GM21447 (cell line): Measurements from ENCODE around the gene NACC1.

Source experiments
- ATAC-seq: cut with Tn5 transposase; IDR thresholded peaks from one replicate; pipeline ENCODE4 v1.9.1; 2021; ENCODE audit not compliant: unreplicated experiment

NACC1 gene

DNA sequence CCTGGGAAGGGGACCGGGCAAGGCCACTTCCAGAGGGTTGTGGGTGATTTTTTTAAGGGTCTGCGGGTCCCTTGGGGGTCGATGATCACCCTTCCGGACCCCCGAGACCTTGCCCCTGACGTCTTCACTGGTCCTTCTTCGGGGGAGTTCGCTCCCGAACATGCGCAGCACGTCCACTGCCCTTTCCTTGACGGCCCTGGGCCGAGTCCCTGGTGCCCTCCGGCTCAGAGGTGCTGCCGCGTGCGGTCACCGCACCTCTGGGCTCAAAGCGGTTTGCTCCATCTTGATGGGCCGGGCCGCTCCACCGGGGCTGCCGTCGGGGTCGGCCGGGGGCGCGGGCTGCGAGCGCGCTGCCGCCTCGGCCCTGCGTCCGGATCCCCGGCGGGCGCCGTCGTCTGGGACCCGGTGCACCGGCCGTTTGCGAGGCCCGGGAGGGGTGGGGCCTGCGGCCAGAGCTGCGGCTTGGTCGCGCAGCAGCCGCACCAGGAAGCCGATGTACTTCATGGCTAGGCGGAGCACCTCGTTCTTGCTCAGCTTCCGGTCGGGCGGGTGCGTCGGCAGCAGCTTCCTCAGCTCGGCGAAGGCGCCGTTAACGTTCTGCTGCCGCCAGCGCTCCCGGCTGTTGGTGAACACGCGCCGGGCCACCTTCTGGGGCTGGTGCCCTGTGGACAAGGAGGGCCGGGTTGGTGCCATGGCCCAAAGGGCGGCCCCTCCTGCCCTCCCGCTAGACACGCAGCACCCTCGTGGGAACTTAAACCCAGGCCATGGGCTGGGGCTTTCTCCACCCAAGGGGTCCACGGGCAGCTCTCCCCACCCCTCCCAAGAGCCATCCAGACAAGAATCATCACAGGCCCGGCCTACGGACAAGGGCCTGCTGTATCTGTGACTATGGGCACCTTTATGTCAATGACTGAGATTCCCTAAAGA, 18.7 kb upstream of the NACC1 start:
- no peak for ATAC-seq

DNA sequence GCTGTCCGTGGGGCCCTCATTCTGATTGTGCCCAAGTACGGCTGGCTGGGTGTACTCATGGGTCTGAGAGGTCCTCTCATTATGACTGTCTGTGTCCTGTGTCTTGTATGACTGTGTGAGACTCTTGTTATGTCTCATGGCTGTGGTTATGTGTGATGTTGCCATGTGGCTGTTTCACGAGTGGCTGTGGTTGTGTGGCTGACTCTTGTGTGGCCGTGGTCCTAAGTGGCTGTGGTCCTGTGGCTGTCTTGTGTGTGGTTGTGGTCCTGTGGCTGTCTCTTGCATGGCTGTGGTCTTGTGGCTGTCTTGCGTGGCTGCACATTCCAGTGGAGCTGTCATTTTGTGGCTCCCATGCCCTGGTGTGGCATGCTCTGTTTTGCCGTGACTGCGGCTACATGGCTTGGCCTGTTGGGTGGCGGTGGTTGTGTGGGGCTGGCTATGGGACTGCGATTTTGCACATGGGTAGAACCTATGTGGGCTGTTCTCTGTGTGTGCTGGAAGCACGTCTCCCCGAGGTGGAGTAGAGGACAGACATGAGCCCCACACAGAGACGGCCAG, 18.0 kb upstream of the NACC1 start:
- no peak for ATAC-seq

DNA sequence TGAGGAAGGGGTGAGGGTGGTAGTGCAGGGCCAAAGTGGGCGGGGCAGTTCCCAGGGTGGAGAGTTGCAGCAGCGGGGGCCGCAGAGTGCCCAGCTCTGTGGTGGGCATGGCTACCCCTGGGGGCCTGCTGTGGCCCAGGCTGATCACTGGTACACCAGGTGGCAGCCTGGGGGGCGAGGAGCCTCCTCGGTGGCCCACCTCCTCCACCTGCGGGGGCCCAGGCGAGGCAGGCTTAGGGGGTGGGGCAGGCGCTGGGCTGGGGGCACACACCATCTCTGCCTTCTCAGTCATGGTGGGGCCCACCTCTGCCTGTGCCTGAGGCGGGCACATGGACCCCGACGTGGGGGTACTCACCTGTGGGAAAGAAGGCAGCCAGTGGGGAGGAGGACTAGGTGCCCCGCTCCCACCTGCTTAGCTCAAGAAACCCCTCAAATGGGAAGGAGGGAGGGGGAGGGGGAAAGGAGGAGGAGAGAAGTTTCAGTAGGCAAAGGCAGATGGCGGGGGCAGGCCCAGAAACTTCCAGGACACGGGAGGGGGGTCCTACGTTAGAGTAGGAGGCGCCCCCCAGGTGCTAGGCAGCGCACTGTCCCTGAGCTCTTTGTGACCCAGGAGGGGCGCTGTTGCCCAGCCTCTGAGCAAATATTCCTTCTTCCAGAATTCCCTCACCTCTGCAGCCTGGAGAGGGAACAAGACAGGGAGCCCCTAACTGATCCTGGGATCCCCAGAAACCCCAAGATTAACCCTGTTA, 17.0 kb upstream of the NACC1 start:
- ATAC-seq, result no peak

DNA sequence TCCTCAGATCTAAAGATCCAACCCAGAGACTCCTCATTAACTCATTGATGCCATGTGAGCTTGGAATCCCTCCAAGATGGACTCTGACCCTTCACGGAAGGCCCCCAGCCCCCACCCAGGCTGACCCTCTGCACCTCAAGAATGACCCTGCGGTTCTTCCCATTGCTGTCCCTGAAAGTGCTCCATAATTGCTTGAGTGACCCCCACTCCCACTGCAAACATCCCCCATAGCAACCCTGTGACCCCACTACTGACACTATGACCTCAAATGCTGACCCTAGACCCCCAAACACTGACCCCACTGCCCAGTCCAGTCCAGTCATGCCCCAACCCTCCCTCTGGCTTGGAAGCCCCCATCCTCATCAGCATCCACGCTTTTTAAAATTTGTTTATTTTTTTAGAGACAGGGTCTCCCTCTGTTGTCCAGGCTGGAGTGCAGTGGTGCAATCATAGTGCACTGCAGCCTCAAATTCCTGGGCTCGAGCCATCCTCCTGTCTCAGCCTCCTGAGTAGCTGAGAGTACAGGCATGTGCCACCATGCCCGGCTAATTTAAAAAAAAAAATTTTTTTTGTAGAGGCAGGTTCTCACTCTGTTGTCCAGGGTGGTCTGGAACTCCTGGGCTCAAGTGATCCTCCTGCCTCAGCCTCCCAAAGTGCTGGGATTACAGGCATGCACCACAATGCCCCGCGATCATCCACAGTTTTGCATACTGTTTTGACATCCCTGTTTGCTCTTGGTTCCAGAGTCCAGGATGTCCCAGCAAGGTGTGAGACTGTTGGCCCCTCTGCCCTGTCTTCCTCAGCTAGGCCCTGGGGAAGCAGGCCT, 16.3 kb upstream of the NACC1 start:
- ATAC-seq, result no peak

DNA sequence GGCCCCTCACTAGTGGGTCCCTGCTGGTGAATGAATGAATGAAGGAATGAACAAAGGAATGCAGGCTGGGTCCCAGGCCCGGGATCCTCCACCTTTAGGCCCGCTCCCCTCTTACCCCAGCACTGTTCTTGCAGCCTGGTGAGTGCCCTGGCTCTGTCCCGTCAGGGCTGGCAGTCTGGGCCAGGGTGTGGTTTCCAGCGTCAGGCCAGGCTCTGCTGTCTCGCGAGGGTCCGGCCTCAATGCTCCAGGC, 15.7 kb upstream of the NACC1 start:
- ATAC-seq, result no peak

DNA sequence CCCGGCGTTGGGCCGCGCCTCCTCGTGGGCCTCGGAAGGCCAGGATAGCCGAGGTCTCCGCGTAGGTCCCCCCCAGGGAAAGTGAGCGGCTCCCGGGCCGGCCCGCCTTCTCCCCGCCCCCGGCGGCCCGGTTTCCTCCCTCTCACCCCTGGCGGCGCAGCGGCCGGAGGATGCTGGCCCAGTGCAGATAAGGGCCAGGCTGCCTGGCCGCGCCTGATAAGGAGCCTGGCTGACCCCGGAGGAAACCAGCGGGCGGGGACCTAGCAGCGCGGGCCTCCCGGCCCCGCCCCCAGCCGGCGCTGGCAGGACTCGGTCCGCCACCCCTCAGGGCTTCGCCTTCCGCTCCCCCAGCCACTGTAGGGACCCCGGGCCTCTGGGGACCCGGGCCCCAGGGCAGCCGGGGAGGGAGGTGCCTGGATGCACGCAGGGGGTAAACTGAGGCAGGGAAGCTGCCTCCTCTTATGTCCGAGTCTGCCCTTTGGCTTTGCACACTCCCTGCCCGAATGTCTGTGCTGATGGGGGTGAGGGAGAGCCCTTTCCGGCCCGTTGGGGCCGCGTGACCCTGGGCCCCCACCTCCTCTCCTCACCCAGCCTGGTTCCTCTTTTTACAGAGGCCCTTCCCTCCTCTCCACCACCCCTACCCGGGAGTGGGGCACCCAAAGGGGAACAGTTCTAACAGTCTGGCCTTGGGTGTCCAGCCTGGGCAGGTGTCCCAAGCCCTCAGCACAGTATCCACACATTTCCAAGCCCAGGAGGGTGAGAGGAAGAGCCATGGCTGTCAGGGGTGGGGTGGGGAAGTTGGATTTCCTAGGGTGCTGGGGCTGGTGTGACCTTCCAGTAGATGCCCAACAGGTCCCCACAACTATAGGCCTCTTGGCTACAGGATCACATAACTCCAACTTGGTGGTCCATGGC, 15.1 kb upstream of the NACC1 start, which contains the start of gene LYL1:
LYL1 (minus strand) TSS at position 193 of the 915 bp plus-strand sequence. CDS start 1,687 bp downstream, outside the sequence.
- peak; percentile 52 for ATAC-seq

DNA sequence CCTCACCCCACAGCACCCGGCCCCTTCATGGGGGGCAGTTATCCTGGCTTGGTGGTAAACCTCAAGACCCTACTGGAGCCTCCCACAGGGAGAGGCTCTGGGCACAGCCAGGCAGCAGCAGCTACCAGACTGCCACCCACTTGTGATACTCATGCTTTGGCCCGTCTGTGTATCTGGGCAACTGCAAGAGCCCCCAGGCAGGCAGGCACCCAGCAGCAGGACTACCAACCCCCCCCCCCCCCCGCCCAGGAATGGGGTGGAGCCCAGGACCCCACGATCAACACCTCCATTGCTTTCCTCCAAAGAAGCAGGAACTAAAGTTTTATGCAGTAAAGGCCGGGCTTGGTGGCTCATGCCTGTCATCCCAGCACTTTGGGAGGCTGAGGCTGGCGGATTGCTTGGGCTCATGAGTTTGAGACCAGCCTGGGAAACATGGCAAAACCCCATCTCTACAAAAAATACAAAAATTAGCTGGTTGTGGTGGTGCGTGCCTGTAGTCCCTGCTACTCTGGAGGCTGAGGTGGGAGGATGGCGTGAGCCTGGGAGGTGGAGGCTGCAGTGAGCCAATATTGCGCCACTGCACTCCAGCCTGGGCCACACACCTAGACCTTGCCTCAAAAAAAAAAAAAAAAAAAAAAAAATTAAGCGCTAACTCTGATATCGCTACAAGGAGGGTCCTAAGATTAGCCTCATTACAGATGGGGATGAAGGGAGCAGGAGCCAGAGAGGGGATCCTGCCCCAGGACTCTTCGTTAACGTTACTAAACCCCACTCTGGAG, 14.3 kb upstream of the NACC1 start:
- ATAC-seq, result no peak

DNA sequence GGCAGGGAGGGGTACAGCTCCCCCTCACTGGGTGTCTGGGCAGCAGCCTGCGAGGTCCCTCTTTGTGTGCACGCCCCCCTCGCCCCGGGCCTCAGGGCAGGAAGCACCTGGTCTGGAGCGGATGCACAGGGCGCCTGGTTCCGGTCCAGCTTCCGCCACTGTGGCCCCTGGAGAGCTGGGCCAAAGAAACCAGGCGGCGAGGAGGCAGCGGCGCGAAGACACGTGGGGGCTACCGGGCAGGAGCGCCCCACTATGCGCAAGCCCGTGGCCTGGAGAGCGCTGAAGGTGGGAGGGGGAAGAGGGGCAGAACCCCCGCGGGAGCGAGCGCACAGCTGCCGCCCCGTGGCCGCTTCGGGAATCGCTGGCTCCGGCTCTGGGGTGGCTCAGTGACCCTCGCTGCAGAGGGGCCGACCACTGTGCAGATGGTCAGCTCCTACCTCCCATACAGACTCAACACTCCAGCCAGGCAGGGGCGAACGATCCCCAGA, 13.7 kb upstream of the NACC1 start:
- ATAC-seq, result no peak

DNA sequence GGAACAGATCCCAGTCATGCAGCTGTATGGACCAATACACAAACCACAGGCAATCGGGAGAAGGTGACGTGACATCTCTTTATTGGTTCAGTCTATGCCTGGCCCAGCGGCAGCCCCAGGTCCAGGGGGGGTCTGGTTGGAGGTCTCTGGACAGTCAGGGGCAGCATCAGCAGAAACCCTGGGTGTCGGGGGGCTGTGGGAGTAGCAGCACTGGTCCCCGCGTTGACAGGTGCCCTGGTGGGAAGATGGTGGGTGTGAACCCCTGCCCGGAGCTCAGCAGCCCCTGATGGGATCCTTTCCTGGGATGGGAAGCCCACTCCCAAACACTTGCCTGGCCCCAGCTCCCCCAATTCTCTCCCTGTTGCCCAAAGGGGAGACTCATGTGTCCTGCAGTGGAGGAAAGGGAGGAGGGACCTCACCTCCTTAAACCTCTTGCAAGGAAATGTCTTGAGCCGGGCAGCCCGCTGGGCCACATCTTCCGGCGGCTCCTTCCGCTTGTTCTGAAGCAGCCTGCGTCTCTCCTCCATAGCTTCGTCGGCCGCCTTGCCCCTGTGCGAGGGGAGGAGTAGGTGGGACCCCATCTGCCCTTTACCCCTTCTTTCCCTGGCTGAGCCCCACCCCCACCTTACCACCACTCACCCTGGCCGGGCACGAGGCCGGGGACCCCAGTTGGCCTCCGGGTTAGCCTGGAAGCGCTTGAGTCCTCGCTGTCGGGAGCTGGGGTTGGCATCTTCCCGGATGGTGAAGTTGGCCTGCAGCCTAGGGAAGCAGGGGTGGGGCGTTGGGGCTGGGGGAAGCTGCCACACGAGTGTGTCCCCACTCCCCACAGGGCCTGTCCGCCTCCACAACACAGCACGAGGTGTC, 13.0 kb upstream of the NACC1 start:
- no peak for ATAC-seq

DNA sequence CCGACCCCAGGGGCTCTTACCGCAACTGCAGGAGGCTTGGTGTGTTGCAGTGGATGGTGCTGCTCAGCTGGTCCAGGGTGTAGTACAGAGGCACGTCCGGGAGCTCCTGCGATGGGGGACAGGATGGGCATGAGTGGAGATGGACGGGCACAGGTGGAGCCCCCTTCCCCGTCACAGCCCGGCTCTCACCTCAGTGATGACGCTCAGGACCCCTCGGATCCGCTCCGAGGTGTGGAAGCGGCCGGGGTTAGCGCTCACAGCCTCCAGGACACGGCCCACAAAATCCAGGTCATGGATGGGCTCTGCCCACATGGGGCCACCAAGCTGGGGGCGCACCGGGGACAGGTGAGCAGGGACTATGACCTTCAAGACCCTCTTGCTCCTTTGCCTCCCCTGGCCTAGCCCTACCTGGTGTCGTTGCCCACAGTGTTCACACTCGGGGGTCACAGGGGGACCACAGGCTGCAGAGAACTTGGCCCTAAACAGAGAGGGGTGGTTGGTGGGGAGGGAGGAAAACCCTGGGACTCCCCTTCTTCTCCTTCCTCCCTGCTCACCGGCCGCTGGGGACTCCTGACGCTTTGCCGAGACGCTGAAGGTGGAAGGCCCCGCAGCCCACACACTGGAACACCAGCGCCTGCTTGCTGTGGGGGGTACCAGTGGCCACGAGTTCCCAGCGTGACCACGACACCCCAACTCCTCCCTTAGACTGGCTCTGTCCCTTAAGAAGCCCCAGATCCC, 8.5 kb upstream of the NACC1 start:
- no peak for ATAC-seq

DNA sequence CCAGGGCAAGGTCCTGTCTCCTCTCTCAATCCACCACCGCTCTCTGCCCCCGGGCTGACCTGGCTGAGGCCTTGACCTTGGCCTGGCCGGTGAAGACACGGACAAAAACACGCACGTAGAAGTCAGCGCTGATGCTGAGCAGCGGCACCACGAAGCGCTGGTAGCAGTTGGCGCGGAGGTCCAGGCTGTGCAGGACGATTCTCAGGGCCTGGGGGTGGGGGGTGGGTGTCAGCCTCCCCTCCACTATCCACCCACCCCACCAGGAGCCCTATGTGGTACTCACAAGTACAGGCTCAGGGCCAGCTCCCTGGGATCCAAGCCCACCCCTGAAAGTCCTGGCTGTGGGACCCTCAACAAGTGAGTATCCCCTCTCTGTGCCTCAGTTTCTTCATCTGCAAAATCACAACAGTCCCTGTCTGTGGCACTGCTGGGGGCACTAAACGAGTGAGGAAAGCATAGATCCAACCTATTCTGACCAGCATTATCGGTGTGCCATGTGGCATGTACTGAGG, 7.9 kb upstream of the NACC1 start:
- ATAC-seq, result no peak

DNA sequence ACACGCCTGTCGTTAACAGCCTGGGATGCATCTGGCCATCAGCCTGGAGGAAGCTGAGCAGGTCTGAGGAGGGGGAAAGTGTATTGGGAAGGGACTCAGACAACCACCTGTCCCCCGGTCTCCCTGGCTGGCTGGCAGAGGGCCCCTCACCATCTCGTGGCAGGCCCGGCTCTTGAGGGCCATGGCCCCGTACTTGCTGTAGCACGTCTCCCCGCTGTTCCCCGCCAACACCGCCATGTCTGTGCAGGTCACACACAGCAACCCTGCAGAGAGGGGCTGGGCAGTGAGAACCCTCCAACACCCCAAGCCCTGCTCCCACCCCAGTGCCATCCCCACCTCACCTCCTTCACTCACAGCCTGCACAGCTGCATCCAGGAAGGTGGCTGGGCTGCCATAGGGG, 5.5 kb upstream of the NACC1 start:
- ATAC-seq, result no peak

DNA sequence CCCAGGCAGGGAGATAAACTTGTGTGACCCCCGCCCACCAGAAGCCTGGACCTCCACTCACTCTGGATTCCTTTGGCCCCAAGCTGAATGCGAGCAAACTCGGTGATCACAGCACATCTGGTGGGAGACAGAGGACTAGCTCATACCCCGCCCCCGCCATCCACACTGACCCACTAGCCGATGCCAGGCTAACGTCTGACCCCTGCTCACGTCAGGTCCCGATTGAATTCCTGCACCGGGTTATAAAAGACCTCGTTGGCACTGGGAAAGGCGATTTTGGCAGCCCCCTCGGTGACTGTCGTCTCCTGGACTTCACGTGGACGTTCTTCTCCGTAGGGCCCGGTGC, 2.2 kb upstream of the NACC1 start:
- ATAC-seq, result no peak

DNA sequence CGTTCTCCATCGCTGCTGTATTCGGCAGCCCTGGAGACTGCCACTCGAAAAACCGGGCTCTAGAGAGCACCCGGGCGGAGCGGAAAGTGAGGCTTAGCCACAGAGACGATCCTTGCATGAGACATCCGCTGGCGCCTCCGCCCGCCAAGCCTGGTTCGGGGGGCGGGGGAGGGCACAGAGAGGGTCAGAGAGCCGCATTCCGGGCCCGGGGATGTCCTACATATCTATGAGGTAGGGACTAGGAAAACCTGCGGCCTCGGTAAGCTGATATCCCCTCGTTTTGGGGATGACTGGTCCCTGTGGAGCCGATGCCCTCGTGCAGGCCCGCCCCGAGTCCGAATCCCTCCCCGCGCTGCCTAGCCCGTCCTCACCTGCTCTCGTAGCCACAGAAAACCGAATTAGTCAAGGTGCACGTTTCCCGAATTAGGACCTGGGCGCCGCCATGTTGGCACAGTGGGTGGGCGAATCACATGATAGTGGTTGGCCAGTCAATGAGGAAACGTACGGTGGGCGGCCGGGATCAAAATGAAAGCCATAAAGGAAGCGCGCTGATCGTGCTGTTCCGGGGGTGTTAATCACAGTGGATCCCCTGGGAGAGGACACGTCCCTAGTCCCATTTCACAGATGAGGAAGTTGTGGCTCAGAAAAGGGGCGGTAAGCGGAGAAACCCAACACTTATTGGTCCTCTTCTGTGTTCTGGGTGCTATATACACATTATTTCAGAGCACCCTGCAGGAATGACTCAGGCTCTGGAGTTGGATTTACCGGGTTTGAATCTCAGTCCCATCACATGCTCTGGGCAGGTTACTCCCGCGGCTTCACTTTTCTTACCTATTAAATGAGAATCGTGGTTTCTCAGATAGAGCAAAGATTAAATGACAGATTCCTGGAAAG, 1.5 kb upstream of the NACC1 start, which contains the start of gene TRMT1:
TRMT1 (minus strand) TSS at position 459 of the 894 bp plus-strand sequence; CDS start at position 118, 341 bp downstream.
- peak; percentile 53 for ATAC-seq

DNA sequence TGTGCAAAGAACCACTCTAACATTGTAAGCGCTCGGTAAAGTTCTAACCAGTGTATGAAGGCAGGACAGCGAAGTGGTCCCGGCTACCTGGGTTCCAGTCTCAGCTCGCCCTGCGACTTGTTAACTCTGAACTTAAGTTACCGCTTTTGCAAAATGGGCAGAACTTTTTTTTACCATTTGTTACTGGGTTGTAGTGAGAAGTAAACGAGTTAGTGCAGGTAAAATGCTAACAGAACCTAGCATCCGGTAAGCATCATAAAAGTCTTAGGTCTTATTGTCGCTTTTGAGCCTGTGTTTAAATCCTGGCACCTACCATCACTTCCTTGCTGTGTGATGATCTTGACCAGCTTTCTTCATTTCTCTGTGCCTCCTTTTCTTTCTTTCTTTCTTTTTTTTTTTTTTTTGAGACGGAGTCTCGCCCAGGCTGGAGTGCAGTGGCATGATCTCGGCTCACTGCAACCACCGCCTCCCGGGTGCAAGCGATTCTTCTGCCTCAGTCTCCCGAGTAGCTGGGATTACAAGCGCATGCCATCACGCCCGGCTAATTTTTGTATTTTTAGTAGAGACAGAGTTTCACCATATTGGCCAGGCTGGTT, 790 bp upstream of the NACC1 start:
- ATAC-seq, result peak; percentile 11
